Stimulated activated CD4-positive, alpha-beta T cell treated with anti-CD3 and anti-CD28 coated beads, Interleukin-2, amount 100 ng/mL, for 4 hours (primary cell): ENCODE results near the gene PUSL1.
A peak's percentile ranks its signal among the peaks of the same experiment; 100 is the strongest.

Source experiments
- DNase-seq: peaks from one replicate; pipeline ENCODE4 v3.0.0-alpha.2; 2020; ENCODE audit warnings: low read depth

The PUSL1 gene

GRCh38 chr1:1307923-1308755, at the start of gene PUSL1, which contains the start of gene ACAP3:
Gene PUSL1, plus strand, starts transcription at chr1:1308597. Its CDS starts 47 bp downstream, at chr1:1308644.
Gene ACAP3, minus strand, starts transcription at chr1:1307930. Its CDS starts 115 bp downstream, at chr1:1307815.
- peak; percentile 81 for DNase-seq

GRCh38 chr1:1259119-1259488, 49.3 kb upstream of the PUSL1 start:
- no peak for DNase-seq

GRCh38 chr1:1259540-1259939, 48.9 kb upstream of the PUSL1 start:
- DNase-seq = no peak

- no peak for DNase-seq
Measured at GRCh38 chr1:1259951-1260600, 48.3 kb upstream of the PUSL1 start.

- DNase-seq = no peak
Measured at GRCh38 chr1:1260843-1261560, 47.4 kb upstream of the PUSL1 start.

GRCh38 chr1:1262071-1262470, 46.3 kb upstream of the PUSL1 start:
- DNase-seq = no peak

- no peak for DNase-seq
Measured at GRCh38 chr1:1262758-1263157, 45.6 kb upstream of the PUSL1 start.

- DNase-seq = no peak
Measured at GRCh38 chr1:1264026-1264425, 44.4 kb upstream of the PUSL1 start.

GRCh38 chr1:1264868-1265272, 43.5 kb upstream of the PUSL1 start:
- DNase-seq = no peak

- DNase-seq = no peak
Measured at GRCh38 chr1:1267488-1268283, 40.7 kb upstream of the PUSL1 start.

GRCh38 chr1:1268284-1268682, 40.1 kb upstream of the PUSL1 start:
- DNase-seq = no peak

GRCh38 chr1:1270813-1271212, 37.6 kb upstream of the PUSL1 start:
- no peak for DNase-seq

- DNase-seq = no peak
Measured at GRCh38 chr1:1272341-1273208, 35.8 kb upstream of the PUSL1 start.

GRCh38 chr1:1273209-1273511, 35.2 kb upstream of the PUSL1 start:
- DNase-seq = no peak

GRCh38 chr1:1273512-1274298, 34.7 kb upstream of the PUSL1 start, which contains the start of gene UBE2J2:
Gene UBE2J2, minus strand, starts transcription at chr1:1273854. Its CDS starts 5,862 bp downstream, at chr1:1267992.
- peak; percentile 91 for DNase-seq

- DNase-seq = no peak
Measured at GRCh38 chr1:1274299-1274930, 34.0 kb upstream of the PUSL1 start.

- DNase-seq = no peak
Measured at GRCh38 chr1:1274931-1275431, 33.4 kb upstream of the PUSL1 start.

- DNase-seq = no peak
Measured at GRCh38 chr1:1275836-1276235, 32.6 kb upstream of the PUSL1 start.

GRCh38 chr1:1278620-1279019, 29.8 kb upstream of the PUSL1 start:
- no peak for DNase-seq

GRCh38 chr1:1279028-1279427, 29.4 kb upstream of the PUSL1 start:
- DNase-seq = no peak
